Fibroblast of lung (primary cell): ENCODE data around the gene NBR1. TPM values are rescaled to one million over a fixed set of nuclear protein-coding genes. Genes with fewer than 3 reads are reported as not detected.
"Not testable (repeated sequence)": the region's sequence is repeated elsewhere in the genome, so short reads cannot be mapped to it uniquely, and the experiment has no call there.

Source experiments
- DNase-seq, 2 donors: peaks; one replicate each; pipeline versions ENCODE4 v3.0.0 to v3.0.0-alpha.2; 2010; ENCODE audit warnings: low read depth in 2 of 2
- H2AFZ ChIP-seq: 2 replicates; pipeline ENCODE4 v1.5.1; 2012; ENCODE audit warnings: low read length, control low read depth, inconsistent platforms
- H3K27ac ChIP-seq: 2 replicates; pipeline ENCODE4 v1.5.1; 2011; ENCODE audit warnings: low read length, control low read depth; ENCODE audit not compliant: insufficient read depth
- H3K27me3 ChIP-seq: 2 replicates; pipeline ENCODE4 v1.5.1; 2011; ENCODE audit warnings: mild to moderate bottlenecking, low read length; ENCODE audit not compliant: control insufficient read depth, insufficient read depth
- H3K36me3 ChIP-seq: 2 replicates; pipeline ENCODE4 v1.5.1; 2011; ENCODE audit warnings: low read length; ENCODE audit not compliant: control insufficient read depth, insufficient read depth
- H3K4me1 ChIP-seq: 2 replicates; pipeline ENCODE4 v1.5.1; 2011; ENCODE audit warnings: low read length; ENCODE audit not compliant: control insufficient read depth, insufficient read depth; ENCODE audit errors: extremely low read depth
- H3K4me2 ChIP-seq: 2 replicates; pipeline ENCODE4 v1.5.1; 2011; ENCODE audit warnings: low read length, control low read depth; ENCODE audit not compliant: insufficient read depth; ENCODE audit errors: extremely low read depth
- H3K4me3 ChIP-seq, 4 experiments: fragments of 200-600 bp in 1 of 4; sonication (generic) in 1 of 4; replicated peaks in 1 of 4; 2 replicates each; pipeline ENCODE4 v1.5.1; 2011 to 2016; ENCODE audit warnings: low read length in 4 of 4, low read depth in 3 of 4, mild to moderate bottlenecking in 3 of 4, control low read depth in 2 of 4, inconsistent platforms in 1 of 4, mixed read lengths in 1 of 4; ENCODE audit not compliant: insufficient read depth in 1 of 4; ENCODE audit errors: control extremely low read depth in 1 of 4
- H3K79me2 ChIP-seq: 2 replicates; pipeline ENCODE4 v1.5.1; 2012; ENCODE audit warnings: mild to moderate bottlenecking, low read length, inconsistent platforms; ENCODE audit not compliant: control insufficient read depth, insufficient read depth
- H3K9ac ChIP-seq: 2 replicates; pipeline ENCODE4 v1.5.1; 2011; ENCODE audit warnings: mild to moderate bottlenecking, low read length, control low read depth; ENCODE audit not compliant: insufficient read depth
- H3K9me3 ChIP-seq: 2 replicates; pipeline ENCODE4 v1.5.1; 2012; ENCODE audit warnings: low read depth, low read length; ENCODE audit not compliant: control insufficient read depth, insufficient read depth
- H4K20me1 ChIP-seq: 2 replicates; pipeline ENCODE4 v1.5.1; 2011; ENCODE audit warnings: low read length; ENCODE audit not compliant: control insufficient read depth, insufficient read depth; ENCODE audit errors: extremely low read depth
- CTCF ChIP-seq, 2 donors: IDR thresholded peaks in 1 of 2; conservative IDR thresholded peaks in 1 of 2; 1 replicate in 1 of 2; 2 replicates in 1 of 2; pipeline ENCODE4 v1.5.1; 2011 to 2012; ENCODE audit warnings: low read length in 2 of 2, control low read depth in 1 of 2, inconsistent platforms in 1 of 2, low read depth in 1 of 2, mild to moderate bottlenecking in 1 of 2
- EZH2 ChIP-seq: IDR thresholded peaks from 2 replicates; pipeline ENCODE4 v1.5.1; 2012; ENCODE audit warnings: low read length, control low read depth, mild to moderate bottlenecking; ENCODE audit errors: missing control alignments
- polyA plus RNA-seq, 2 donors: library from polyadenylated mRNA; depleted of rRNA in 1 of 2; stranded (reverse) in 1 of 2; unstranded in 1 of 2; fragments of >200 nt; gene quantifications; 2 replicates each; pipeline ENCODE4 v1.2.1, GENCODE V29; 2011 to 2012; ENCODE audit warnings: missing spikeins in 1 of 2
- total RNA-seq: library from RNA; depleted of rRNA; stranded (reverse); fragments of >200 nt; gene quantifications from 2 replicates; pipeline ENCODE4 v1.2.1, GENCODE V29; 2014

Gene NBR1
- total and polyA plus RNA-seq, 2 donors (not counting 1 experiment from before 2014, with no cell fraction given) = 91.8 to 134 TPM

- Histone ChIP-seq H3K9me3 (no peaks in the 10 kb centered on the region), H4K20me1 (no peaks in the 10 kb centered on the region), H3K79me2 (peaks cover 15% of the 10 kb centered on the region), H3K9ac (no peak overlapping the region), H3K4me3 (no peak overlapping the region), H3K27me3 (no peaks in the 10 kb centered on the region), H3K4me1 (peaks cover 2% of the 10 kb centered on the region), H3K36me3 (no peaks in the 10 kb centered on the region), H3K27ac (no peak overlapping the region), H2AFZ (no peak overlapping the region), H3K4me2 (no peak overlapping the region)
- no peak for TF ChIP-seq CTCF (conservative IDR thresholded peaks at IDR 0.05 in 1 of 2, IDR thresholded peaks at IDR 0.05 in 1 of 2; ENCODE audit: low read depth in 1 of 2, low read length in 2 of 2)
- no peak for TF ChIP-seq EZH2
- no peak for DNase-seq
Observed at GRCh38 chr17:43129671-43130010, 41.4 kb upstream of the NBR1 start.

- Histone ChIP-seq H3K79me2 (peaks cover under 1% of the 10 kb centered on the region), H3K9ac (no peak overlapping the region), H3K4me1 (no peaks in the 10 kb centered on the region), H4K20me1 (no peaks in the 10 kb centered on the region), H3K4me2 (no peak overlapping the region), H3K4me3 (no peak overlapping the region), H3K27ac (no peak overlapping the region), H3K27me3 (no peaks in the 10 kb centered on the region), H3K36me3 (peaks cover 1% of the 10 kb centered on the region), H3K9me3 (no peaks in the 10 kb centered on the region), H2AFZ (no peak overlapping the region)
- DNase-seq = no peak
- TF ChIP-seq EZH2 (no peak), CTCF (conservative IDR thresholded peaks at IDR 0.05 in 1 of 2, IDR thresholded peaks at IDR 0.05 in 1 of 2; ENCODE audit: low read depth in 1 of 2, low read length in 2 of 2) (no peak)
Observed at GRCh38 chr17:43132117-43132516, 38.9 kb upstream of the NBR1 start.

GRCh38 chr17:43133439-43133838 lies 37.6 kb upstream of the NBR1 start:
- H3K9me3 ChIP-seq, H3K9ac ChIP-seq, H2AFZ ChIP-seq, H3K27me3 ChIP-seq, H3K4me1 ChIP-seq, H3K4me3 ChIP-seq, H3K4me2 ChIP-seq, H3K36me3 ChIP-seq, H3K79me2 ChIP-seq, H3K27ac ChIP-seq, H4K20me1 ChIP-seq, DNase-seq: not testable (repeated sequence)
